Fibroblast of skin of left quadriceps (primary cell): ENCODE results near the gene LCOR.
"Not testable (repeated sequence)": the region's sequence is repeated elsewhere in the genome, so short reads cannot be mapped to it uniquely, and the experiment has no call there.

ENCODE experiments used
- DNase-seq, 2 experiments: peaks; one replicate each; pipeline ENCODE4 v3.0.0-alpha.2; 2013; ENCODE audit warnings: low read depth in 2 of 2

The LCOR gene

GRCh38 chr10:96831867-96832720 is at the start of gene LCOR:
Gene LCOR (plus strand): TSS chr10:96832298. CDS start chr10:96949058, 116,760 bp downstream.
- DNase-seq = peak; percentile 83 to 85

- DNase-seq = no peak
These were observed 47.8 kb upstream of the LCOR start for GRCh38 chr10:96784253-96784652.

DNA sequence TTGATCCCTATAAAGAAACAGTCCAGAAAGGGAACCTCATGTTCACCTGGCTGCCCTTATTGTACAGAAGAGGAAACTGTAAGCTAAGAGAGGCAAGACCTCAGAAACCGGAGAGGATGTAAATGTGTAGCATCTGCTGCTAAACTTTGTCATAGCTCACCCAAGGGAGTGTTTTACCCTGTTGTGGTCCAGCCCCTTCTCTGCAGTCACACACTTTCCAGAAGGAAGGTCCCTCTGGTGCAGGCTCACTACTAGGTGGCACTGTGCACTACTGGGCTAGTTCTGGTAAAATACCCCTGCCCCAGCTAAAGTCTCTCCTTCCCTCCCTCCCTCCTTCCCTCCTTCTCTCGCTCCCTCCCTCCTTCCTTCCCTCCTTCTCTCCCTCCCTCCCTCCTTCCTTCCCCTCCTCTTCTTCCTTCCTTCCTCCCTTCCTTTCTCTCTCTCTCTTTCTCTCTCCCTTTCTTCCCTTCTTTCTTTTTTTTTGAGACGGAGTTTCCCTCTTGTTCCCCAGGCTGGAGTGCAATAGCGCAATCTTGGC is 42.5 kb upstream of the LCOR start:
- peak; percentile 7 to 20 for DNase-seq

DNA sequence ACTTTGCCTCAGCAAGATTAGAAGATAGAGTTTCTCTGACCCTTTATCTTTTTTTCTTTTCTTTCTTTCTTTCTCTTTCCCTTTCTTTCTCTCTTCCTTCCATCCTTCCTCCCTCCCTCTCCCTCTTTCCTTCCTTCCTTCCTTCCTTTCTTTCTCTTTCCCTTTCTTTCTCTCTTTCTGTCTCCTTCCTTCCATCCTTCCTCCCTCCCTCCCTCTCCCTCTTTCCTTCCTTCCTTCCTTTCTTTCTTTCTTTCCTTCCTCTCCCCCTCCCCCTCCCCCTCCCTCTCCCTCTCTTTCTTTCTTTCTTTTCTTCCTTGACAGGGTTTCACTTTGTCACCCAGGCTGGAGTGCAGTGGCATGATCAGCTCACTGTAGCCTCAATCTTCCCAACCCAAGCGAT is 40.2 kb upstream of the LCOR start:
- DNase-seq = no peak

DNA sequence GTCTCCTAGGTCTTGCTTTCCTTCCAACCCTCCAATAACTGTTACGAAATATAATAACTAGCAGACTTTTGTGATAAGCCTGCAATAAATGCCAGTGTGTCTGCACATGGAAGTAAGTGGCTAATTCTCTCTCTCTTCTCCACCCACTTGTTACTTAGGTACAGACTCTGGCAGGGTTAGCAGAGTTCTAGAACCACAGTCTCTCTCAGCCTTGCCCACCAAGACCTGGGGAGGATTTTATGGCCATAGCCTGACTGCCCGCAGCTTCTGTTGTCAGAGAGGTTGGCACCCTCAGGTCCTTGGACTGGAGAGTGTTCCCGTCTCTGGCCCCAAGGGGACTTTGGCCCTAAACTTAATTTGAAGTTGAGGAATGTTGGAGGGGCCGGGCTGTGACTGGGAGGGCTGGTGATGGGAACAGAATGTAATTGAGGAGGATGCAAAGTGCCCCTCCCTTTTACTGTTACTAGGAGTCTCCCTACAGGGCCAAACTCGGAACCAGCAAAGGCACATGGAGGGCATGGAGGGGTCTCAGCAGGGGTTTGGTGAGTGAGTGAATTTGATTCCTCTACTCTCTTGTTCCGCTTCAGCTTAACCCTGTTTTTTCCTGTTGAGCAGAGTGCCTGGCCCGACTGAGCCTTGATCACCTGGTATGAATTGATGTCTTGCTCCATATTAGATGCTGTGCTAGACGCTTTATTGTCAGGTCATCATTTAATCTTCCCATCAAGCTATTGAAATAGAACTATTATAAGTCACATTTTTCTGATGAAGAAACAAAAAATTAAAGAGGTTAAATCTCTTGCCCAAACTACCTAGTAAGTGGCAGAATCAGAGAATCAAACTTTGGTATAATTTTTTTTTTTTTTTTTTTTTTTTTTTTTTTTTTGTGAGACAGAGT is 37.0 kb upstream of the LCOR start:
- DNase-seq = no peak

- no peak for DNase-seq
These were observed 34.6 kb upstream of the LCOR start for GRCh38 chr10:96797485-96797884.

- no peak for DNase-seq
These were observed 28.8 kb upstream of the LCOR start for GRCh38 chr10:96803288-96803664.

GRCh38 chr10:96814264-96814663 is 17.8 kb upstream of the LCOR start:
- DNase-seq = peak; percentile 62 to 68

DNA sequence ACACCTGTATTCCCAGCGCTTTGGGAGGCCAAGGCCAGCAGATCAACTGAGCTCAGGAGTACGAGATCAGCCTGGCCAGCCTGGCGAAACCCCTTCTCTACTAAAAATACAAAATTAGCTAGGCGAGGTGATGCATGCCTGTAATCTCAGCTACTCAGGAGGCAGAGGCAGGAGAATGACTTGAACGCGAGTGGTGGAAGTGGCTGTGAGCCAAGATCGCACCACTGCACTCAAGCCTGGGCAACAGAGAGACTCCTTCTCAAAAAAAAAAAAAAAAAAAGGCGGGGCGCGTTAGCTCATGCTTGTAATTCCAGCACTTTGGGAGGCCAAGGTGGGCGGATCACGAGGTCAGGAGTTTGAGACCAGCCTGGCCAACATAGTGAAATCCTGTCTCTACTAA is 13.1 kb upstream of the LCOR start:
- not testable (repeated sequence) for DNase-seq

DNA sequence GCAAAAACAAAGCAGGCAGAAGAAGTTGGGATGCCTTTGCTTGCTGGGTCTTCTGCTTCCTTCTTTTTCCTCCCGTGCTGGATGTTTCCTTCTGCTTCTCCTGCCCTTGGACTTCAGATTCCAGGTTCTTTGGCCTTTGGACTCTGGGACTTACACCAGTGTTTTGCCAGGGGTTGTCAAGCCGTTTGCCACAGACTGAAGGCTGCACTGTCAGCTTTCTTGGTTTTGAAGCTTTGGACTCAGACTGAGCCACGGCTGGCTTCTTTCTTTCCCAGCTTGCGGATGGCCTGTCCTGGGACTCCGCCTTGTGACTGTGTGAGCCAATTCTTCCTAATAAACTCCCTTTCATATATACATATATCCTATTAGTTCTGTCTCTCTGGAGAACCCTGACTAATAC is 11.3 kb upstream of the LCOR start:
- no peak for DNase-seq

- no peak for DNase-seq
These were observed 5.7 kb upstream of the LCOR start for GRCh38 chr10:96826438-96826837.

GRCh38 chr10:96828609-96829008 is 3.5 kb upstream of the LCOR start:
- DNase-seq = no peak

DNA sequence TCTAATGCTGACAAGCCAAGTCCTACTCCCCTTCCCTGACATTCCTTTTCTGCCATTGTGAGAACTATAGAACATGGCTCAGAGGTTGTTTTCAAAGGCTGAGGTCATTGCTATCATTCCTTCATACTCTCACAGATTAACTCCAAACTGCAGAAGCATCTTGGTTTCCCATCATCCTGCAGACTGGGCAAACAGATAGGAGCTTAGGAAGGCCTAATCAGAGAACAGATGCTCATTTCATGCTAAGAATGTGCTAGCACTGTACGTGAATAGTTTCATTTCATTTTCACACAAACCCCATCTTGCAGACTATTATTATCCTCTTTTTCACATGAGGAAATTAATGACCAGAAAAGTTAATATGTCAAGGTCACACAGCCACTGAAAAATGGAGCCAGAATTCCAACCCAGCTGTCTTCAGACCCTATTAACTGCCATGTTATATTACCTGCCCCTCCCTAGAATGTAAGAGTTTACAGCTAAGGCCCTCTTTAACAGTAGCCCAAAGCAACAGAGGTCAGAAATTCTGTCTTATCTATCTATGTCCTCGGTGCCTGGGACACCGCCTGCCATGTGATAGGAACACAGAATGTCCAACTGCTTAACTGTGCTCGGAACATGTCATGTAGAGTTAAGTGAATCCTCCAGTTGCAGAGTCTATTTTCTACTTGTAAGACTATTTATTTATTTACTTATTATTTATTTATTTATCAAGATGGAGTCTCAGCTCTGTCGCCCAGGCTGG is 2.9 kb upstream of the LCOR start:
- DNase-seq = no peak

- peak; percentile 34 to 37 for DNase-seq
These were observed 1.4 kb upstream of the LCOR start for GRCh38 chr10:96830511-96831199.

DNA sequence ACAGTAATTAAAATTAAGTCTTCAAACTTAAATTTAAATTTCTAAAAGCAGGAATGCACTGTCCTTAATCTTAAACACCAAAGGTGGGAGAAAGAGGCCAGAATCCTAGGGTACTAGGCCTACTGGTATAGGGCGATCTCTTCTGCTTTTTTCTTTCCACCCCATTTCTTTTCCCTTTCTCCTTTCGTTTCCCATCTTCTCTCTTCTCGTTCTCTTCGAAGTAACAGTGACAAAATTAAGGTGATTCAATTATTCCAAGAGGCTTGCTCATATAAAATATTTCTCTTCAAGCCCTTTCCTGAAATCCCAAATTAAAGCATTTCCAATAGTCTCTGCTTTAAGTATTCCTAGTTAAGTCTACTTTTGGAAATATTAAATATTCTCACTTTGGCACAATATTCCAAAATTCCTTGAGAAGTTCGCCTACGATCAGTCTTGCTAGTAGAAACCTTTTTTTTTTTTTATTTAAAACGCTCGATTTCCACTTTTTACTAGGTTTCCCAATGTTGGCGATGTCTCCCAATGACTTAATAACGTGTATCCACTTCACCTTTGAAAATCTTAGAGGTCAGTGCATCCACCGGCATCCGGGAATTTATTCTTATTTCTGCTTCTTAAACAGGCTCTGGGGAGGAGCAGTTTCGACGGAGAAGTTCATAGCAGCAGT is 765 bp upstream of the LCOR start:
- no peak for DNase-seq

DNA sequence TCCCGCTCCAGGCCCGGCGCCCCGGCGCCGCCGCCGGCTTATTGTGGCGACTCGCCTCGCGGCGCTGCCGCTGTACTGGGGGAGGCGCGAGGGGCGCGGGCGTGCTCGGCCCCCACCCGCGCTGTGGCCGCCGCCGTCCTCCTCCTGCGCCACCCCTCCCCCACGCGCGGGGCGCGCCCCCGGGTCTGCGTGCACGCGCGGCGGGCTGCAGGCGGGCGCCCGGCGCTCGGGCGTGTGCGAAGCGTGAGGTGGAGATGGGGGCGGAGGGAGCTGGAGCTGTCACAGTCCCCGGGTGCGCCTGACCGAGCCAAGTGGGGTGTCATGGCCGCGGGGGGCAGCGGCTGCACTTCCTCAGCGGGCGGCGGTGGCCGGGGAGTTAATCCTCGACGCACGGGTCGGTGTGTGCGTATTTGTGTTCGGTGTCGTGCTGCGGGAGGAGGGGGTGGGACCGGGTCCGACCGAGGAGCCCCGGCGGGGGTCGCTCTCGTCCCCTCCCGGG is 672 bp downstream of the LCOR start:
- peak; percentile 51 to 57 for DNase-seq

- no peak for DNase-seq
These were observed 1.3 kb downstream of the LCOR start for GRCh38 chr10:96833220-96834001.

DNA sequence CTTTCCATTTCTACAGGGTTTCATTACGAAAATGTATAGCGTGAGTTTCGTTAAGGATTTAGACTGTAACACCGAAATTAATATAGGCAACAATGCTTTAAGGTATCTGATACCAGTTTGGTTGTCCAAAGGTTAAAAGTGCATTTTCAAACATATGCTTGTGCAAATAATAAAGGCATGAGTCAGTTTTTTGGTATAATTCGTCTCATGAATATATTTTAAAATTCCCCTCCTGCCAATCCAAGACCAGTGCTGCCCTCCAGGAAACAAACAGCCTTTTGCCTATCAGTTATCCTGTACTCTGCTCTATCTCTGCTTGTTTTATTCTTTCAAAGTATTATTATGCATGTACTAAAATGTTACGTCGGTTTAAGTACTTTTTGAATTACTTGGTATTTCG is 2.0 kb downstream of the LCOR start:
- no peak for DNase-seq

DNA sequence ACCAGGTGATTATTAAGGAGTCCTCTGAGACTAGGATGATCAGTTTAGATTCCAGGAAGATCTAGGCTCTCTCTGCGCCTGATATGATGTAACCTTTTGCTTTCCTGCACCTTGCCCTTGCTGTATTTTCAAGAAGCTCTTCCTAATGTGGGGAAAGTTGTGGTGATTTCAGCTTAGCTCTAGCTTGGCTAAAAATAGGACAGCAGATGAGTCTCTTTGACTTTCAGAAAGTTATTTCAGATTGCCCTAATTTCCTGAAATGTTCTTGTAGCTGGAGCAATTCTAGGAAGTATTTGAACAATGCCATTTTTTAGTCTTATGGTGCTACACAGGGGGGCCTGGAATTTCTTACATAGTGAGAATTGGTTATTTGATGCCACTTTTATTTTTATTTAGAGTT is 3.8 kb downstream of the LCOR start:
- DNase-seq = no peak

DNA sequence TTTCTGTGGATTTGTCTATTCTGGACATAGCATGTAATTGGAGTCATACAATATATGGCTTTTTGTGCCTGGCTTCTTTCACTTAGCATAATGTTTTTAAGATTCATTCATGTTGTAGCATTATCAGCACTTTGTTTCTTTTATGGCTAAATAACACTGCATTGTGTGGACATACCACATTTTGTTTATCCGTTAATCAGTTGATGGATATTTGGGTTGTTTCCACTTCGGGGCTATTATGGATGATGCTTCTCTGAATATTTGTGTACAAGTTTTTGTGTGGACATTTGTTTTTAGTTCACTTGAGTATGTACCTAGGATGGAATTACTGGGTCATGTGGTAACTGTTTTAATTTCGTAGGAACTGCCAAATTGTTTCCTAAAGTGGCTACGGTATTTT is 6.4 kb downstream of the LCOR start:
- DNase-seq = no peak
